Suprapubic skin (tissue), 4 donors: ENCODE data around the gene PANK3.

ENCODE experiments used
- EP300 ChIP-seq: sonication (generic); formaldehyde crosslinking; IDR thresholded peaks from one replicate; pipeline ENCODE4 v1.6.1; 2017; ENCODE audit warnings: antibody characterized with exemption
- POLR2A ChIP-seq, 2 donors: fragments of 450-650 bp; IDR thresholded peaks; one replicate each; pipeline ENCODE4 v1.6.1; 2017; ENCODE audit warnings: antibody characterized with exemption in 2 of 2, mild to moderate bottlenecking in 2 of 2, moderate library complexity in 2 of 2
- POLR2AphosphoS5 ChIP-seq, 3 donors: sonication (generic); formaldehyde crosslinking; IDR thresholded peaks; one replicate each; pipeline ENCODE4 v1.6.1; 2017; ENCODE audit warnings: antibody characterized with exemption in 3 of 3
- TF ChIP-seq, protein P1 (sequence below), 2 donors: fragments of 200-600 bp in 1 of 2; fragments of 450-650 bp in 1 of 2; sonication (generic) in 1 of 2; IDR thresholded peaks; one replicate each; pipeline ENCODE4 v1.5.1; 2016 to 2019; ENCODE audit warnings: antibody characterized with exemption in 2 of 2, mild to moderate bottlenecking in 1 of 2, moderate library complexity in 1 of 2

DNA sequence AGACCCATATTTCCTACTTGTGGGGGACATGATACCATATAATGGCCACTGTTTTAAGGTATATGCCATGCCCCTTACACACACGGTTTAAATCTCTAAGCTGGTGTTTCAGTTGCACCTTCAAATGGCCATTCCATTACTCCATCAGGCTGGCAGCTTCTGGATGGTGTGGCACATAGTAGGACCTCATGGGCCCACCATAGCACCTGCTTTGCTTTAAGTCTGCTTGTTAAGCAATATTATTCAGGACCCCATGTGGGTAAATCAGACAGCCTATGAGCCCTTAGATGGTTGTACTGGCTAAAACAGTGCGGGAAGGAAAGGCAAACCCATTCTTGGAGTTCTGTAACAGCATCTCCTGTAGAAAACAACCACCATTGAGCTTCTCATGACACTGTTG is 27.4 kb upstream of the PANK3 start:
- TF ChIP-seq, protein P1, sequence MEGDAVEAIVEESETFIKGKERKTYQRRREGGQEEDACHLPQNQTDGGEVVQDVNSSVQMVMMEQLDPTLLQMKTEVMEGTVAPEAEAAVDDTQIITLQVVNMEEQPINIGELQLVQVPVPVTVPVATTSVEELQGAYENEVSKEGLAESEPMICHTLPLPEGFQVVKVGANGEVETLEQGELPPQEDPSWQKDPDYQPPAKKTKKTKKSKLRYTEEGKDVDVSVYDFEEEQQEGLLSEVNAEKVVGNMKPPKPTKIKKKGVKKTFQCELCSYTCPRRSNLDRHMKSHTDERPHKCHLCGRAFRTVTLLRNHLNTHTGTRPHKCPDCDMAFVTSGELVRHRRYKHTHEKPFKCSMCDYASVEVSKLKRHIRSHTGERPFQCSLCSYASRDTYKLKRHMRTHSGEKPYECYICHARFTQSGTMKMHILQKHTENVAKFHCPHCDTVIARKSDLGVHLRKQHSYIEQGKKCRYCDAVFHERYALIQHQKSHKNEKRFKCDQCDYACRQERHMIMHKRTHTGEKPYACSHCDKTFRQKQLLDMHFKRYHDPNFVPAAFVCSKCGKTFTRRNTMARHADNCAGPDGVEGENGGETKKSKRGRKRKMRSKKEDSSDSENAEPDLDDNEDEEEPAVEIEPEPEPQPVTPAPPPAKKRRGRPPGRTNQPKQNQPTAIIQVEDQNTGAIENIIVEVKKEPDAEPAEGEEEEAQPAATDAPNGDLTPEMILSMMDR (IDR thresholded peaks at IDR 0.05): no peak
- TF ChIP-seq POLR2AphosphoS5 (IDR thresholded peaks at IDR 0.05) (no peak), POLR2A (IDR thresholded peaks at IDR 0.05) (no peak), EP300 (no peak)
